Tibial nerve (tissue), 4 donors: ENCODE results near the gene PLA2G6. TPM values are rescaled to one million over a fixed set of nuclear protein-coding genes. Genes with fewer than 3 reads are reported as not detected.
"Not testable (repeated sequence)": the region's sequence is repeated elsewhere in the genome, so short reads cannot be mapped to it uniquely, and the experiment has no call there.

Source experiments
- DNase-seq, 2 donors: peaks; one replicate each; pipeline ENCODE4 v3.0.0-alpha.2; 2019; ENCODE audit warnings: low spot score in 2 of 2
- H3K27ac ChIP-seq, 4 donors: fragments of 200-600 bp; sonication (generic) in 3 of 4; one replicate each; pipeline ENCODE4 v1.5.1; 2017 to 2019; ENCODE audit warnings: mild to moderate bottlenecking in 1 of 4
- H3K27me3 ChIP-seq, 2 donors: fragments of 200-600 bp; sonication (generic) in 1 of 2; one replicate each; pipeline versions ENCODE4 v1.5.1 to v1.6.0; 2017 to 2019
- H3K36me3 ChIP-seq, 3 donors: fragments of 200-600 bp; sonication (generic); one replicate each; pipeline ENCODE4 v1.5.1; 2018 to 2019
- H3K4me1 ChIP-seq, 4 donors: fragments of 200-600 bp; sonication (generic) in 3 of 4; one replicate each; pipeline ENCODE4 v1.5.1; 2017 to 2019
- H3K4me3 ChIP-seq, 4 donors: fragments of 200-600 bp; sonication (generic) in 3 of 4; one replicate each; pipeline ENCODE4 v1.5.1; 2017 to 2019; ENCODE audit warnings: mild to moderate bottlenecking in 1 of 4, moderate library complexity in 1 of 4
- H3K9me3 ChIP-seq, 4 donors: fragments of 200-600 bp; sonication (generic) in 3 of 4; one replicate each; pipeline ENCODE4 v1.5.1; 2017 to 2019
- EP300 ChIP-seq, 2 donors: sonication (generic); formaldehyde crosslinking; IDR thresholded peaks; one replicate each; pipeline ENCODE4 v1.6.1; 2017; ENCODE audit warnings: antibody characterized with exemption in 2 of 2, mild to moderate bottlenecking in 1 of 2
- POLR2A ChIP-seq, 2 donors: fragments of 450-650 bp; IDR thresholded peaks; one replicate each; pipeline ENCODE4 v1.6.1; 2017; ENCODE audit warnings: antibody characterized with exemption in 2 of 2, mild to moderate bottlenecking in 2 of 2, moderate library complexity in 2 of 2
- WGBS, 2 donors: methylation state at CpG; one replicate each; pipeline ENCODE4 v1.1.5; 2018; 5-methylcytosine and 5-hydroxymethylcytosine counted together
- total RNA-seq, 4 donors: library from RNA; depleted of rRNA; stranded (reverse); fragments of >200 nt; gene quantifications; one replicate each; pipeline ENCODE4 v1.1.0, GENCODE V29; 2016
- TF ChIP-seq, protein P1 (sequence below), 5 experiments: fragments of 200-600 bp in 3 of 5; fragments of 450-650 bp in 2 of 5; sonication (generic) in 3 of 5; IDR thresholded peaks; one replicate each; pipeline ENCODE4 v1.5.1; 2016 to 2019; ENCODE audit warnings: antibody characterized with exemption in 5 of 5, mild to moderate bottlenecking in 3 of 5, moderate library complexity in 2 of 5

PLA2G6 gene
- total RNA-seq, 4 donors from 2014 or later, result 48.5 to 60.3 (median 55.1) TPM

DNA sequence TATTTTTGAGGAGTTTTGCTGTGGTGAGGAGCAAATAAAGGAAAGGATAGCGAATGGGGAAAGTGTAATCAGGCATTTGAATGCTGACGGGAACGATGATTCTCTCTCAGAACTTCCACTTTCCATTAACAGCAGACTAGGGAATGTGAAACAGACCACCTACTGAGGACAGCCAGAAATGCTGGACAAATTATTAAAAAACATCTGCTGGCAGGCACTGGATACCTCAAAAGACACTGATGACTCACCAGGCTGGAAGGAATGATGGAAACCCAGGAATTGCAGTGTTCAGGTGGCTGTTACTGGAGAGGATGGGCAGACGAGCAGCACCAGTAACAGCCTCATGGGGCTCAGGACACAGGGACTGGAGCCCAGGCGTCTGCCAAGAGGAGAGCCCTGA lies 33.4 kb downstream of the PLA2G6 start:
- TF ChIP-seq, protein P1, sequence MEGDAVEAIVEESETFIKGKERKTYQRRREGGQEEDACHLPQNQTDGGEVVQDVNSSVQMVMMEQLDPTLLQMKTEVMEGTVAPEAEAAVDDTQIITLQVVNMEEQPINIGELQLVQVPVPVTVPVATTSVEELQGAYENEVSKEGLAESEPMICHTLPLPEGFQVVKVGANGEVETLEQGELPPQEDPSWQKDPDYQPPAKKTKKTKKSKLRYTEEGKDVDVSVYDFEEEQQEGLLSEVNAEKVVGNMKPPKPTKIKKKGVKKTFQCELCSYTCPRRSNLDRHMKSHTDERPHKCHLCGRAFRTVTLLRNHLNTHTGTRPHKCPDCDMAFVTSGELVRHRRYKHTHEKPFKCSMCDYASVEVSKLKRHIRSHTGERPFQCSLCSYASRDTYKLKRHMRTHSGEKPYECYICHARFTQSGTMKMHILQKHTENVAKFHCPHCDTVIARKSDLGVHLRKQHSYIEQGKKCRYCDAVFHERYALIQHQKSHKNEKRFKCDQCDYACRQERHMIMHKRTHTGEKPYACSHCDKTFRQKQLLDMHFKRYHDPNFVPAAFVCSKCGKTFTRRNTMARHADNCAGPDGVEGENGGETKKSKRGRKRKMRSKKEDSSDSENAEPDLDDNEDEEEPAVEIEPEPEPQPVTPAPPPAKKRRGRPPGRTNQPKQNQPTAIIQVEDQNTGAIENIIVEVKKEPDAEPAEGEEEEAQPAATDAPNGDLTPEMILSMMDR (IDR thresholded peaks at IDR 0.05), result no peak
- TF ChIP-seq POLR2A (IDR thresholded peaks at IDR 0.05) (no peak), EP300 (IDR thresholded peaks at IDR 0.05) (no peak)
- Histone ChIP-seq H3K4me1 (no peaks in the 10 kb centered on the region), H3K27me3 (no peaks in the 10 kb centered on the region), H3K4me3 (no peak overlapping the region), H3K9me3 (no peaks in the 10 kb centered on the region), H3K27ac (no peak overlapping the region), H3K36me3 (peaks cover 0 to 10% (median 0%) of the 10 kb centered on the region in 3 donors)
- DNase-seq, result no peak
- WGBS, 2 donors, result 65 to 71% methylated on average over 5 of the region's 5 CpGs

DNA sequence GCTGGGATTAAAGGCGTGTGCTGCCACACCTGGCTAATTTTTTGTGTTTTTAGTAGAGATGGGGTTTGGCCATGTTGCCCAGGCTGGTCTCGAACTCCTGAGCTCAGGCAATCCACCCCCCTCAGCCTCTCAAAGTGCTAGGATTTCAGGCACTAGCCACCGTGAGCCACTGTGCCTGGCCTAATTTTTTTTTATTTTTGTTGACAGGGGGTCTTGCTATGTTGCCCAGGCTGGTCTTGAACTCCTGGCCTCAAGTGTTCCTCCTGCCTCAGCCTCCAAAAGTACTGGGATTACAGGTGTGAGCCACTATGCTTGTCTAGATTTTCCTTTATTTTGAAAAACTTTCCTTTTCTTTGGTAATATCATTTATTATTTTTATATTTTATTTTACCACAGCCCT lies 35.5 kb downstream of the PLA2G6 start:
- not testable (repeated sequence) for H3K4me3 ChIP-seq, H3K9me3 ChIP-seq, H3K27ac ChIP-seq, H3K4me1 ChIP-seq, DNase-seq, H3K27me3 ChIP-seq
- peaks cover 0 to 25% (median 0%) of the 10 kb centered on the region in 3 donors for H3K36me3 ChIP-seq
- 79 to 92% methylated on average over 3 of the region's 3 CpGs for WGBS, 2 donors

DNA sequence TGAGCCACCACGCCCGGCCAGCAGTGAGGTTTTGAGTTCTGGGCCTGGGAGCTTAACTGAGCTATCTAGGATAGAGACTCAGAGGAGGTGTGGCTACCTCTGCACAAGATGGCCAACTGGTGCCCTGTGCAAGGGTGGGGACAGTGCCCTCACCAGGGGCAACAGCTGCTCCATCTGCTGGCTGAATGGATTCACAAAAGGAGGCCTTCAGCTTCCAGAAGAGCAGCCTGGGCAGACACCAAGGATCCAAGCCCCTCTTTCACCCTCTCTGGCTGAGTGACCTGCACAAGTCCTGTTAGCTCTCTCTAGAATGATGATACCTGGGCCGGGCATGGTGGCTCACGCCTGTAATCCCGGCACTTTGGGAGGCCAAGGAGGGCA lies 37.6 kb downstream of the PLA2G6 start:
- no peak overlapping the region for H3K27ac ChIP-seq
- TF ChIP-seq EP300 (IDR thresholded peaks at IDR 0.05) (no peak), POLR2A (IDR thresholded peaks at IDR 0.05) (no peak)
- TF ChIP-seq, protein P1 (IDR thresholded peaks at IDR 0.05), result no peak
- 98 to 100% methylated on average over 4 to 5 of the region's 5 CpGs for WGBS, 2 donors
- no peaks in the 10 kb centered on the region for H3K4me1 ChIP-seq
- H3K36me3 ChIP-seq, result peaks cover 0 to 40% (median 0%) of the 10 kb centered on the region in 3 donors
- no peaks in the 10 kb centered on the region for H3K27me3 ChIP-seq
- H3K9me3 ChIP-seq, result no peaks in the 10 kb centered on the region
- DNase-seq, result no peak
- H3K4me3 ChIP-seq, result no peak overlapping the region

DNA sequence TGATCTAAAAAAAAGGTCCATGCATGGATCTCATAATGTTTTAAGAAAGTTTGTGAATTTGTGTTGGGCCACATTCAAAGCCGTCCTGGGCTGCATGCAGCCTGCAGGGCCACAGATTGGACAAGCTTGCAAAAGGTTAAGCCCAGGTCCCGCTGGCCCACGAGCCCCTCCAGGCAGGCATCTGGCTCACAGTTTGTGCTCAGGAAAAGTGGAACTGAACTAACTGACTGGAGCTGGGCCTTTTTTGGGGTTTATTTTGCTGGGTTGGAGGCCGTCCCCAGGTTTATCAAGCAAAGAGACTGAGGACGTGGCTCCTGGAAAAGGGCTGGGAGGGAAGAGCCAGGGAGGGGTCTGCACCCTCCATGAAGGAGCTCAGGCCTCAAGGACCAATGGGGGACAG lies 39.0 kb downstream of the PLA2G6 start:
- Histone ChIP-seq H3K27me3 (no peaks in the 10 kb centered on the region), H3K27ac (no peak overlapping the region), H3K9me3 (no peaks in the 10 kb centered on the region), H3K36me3 (peaks cover 0 to 55% (median 0%) of the 10 kb centered on the region in 3 donors), H3K4me3 (no peak overlapping the region), H3K4me1 (no peaks in the 10 kb centered on the region)
- no peak for DNase-seq
- WGBS, 2 donors, result 81 to 89% methylated on average over 5 of the region's 5 CpGs
- TF ChIP-seq EP300 (IDR thresholded peaks at IDR 0.05), result no peak
- TF ChIP-seq, protein P1 (IDR thresholded peaks at IDR 0.05), result no peak
- no peak for TF ChIP-seq POLR2A (IDR thresholded peaks at IDR 0.05)

DNA sequence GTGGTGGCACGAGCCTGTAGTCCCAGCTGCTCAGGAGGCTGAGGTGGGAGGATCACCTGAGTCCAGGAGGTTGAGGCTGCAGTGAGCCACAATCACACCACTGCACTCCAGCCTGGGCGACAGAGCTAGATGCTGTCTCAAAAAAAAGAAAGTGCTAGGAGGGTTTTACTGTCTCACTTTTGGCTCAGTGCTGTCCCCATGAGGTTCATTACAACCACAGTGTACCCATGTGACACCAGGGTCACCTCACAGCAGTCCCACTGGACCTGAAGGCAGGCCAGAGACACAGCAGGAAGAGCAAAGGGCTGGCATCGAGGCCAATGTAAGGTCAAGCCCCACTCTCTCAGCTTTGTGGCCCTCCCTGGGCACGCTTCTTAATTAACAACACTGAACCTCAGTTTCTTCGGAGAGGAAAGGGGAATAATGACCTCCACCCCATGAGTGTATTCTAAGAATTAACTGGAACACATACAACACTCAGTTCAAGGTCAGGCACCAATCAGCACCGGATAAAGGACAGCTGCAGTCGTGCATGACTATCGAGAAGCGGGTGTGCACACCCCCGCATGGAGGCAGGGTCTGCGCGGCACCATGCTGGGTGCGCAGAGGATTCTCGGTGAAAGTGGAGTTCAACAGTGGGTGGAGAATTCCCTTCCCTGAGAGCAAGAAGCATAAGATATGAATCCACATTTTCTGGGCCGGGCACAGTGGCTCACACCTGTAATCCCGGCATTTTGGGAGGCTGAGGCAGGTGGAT lies 40.2 kb downstream of the PLA2G6 start:
- no peak for DNase-seq
- Histone ChIP-seq H3K36me3 (peaks cover 0 to 65% (median 0%) of the 10 kb centered on the region in 3 donors), H3K4me1 (no peaks in the 10 kb centered on the region), H3K27me3 (no peaks in the 10 kb centered on the region), H3K9me3 (no peaks in the 10 kb centered on the region), H3K27ac (no peak overlapping the region), H3K4me3 (no peak overlapping the region)
- no peak for TF ChIP-seq POLR2A (IDR thresholded peaks at IDR 0.05)
- TF ChIP-seq, protein P1 (IDR thresholded peaks at IDR 0.05), result no peak
- TF ChIP-seq EP300 (IDR thresholded peaks at IDR 0.05), result no peak
- 91 to 93% methylated on average over 16 of the region's 16 CpGs for WGBS, 2 donors
